ENCODE results near the gene FPGS. TPM values are rescaled to one million over a fixed set of nuclear protein-coding genes. Genes with fewer than 3 reads are reported as not detected.

The FPGS gene
- total RNA-seq, 1 experiment from 2014 or later = 70.6 TPM

DNA sequence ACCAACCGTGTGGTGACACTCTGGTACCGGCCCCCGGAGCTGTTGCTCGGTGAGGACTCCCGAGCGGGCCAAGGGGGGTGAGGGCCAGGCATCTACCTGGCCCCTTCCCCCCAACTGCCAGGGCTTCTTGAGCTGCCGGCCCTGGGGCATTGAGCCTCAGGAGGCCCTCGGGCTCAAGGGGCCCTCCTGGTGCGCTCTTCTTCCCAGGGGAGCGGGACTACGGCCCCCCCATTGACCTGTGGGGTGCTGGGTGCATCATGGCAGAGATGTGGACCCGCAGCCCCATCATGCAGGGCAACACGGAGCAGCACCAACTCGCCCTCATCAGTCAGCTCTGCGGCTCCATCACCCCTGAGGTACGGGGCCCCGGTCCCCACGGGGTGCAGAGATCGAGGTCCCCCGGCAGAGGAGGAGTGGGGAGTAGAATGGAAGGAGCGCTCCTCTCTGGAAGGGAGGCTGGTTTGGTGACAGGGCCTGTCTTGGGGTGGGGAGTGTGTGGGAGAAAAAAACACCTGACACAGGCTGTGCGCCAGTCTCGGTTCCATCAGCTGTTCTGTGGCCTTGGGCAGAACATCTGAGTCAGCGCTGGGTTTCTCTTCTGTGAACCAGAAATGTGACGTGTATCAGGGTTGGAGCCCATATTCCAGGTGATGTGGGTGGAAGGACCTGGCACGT is 14.2 kb upstream of the FPGS start:
- TF ChIP-seq ELF1 (IDR thresholded peaks at IDR 0.05; ENCODE audit: borderline replicate concordance, low read depth) = no peak
- TF ChIP-seq, protein P1, sequence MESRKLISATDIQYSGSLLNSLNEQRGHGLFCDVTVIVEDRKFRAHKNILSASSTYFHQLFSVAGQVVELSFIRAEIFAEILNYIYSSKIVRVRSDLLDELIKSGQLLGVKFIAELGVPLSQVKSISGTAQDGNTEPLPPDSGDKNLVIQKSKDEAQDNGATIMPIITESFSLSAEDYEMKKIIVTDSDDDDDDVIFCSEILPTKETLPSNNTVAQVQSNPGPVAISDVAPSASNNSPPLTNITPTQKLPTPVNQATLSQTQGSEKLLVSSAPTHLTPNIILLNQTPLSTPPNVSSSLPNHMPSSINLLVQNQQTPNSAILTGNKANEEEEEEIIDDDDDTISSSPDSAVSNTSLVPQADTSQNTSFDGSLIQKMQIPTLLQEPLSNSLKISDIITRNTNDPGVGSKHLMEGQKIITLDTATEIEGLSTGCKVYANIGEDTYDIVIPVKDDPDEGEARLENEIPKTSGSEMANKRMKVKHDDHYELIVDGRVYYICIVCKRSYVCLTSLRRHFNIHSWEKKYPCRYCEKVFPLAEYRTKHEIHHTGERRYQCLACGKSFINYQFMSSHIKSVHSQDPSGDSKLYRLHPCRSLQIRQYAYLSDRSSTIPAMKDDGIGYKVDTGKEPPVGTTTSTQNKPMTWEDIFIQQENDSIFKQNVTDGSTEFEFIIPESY (IDR thresholded peaks at IDR 0.05; ENCODE audit: extremely low read depth, insufficient replicate concordance, low read length) = no peak
- no peak for TF ChIP-seq EGR1 (IDR thresholded peaks at IDR 0.05; ENCODE audit: low read depth)
- TF ChIP-seq JUND (IDR thresholded peaks at IDR 0.05) = no peak
- no peak for TF ChIP-seq CEBPB (IDR thresholded peaks at IDR 0.05; ENCODE audit: low read depth)
- TF ChIP-seq, protein P2, sequence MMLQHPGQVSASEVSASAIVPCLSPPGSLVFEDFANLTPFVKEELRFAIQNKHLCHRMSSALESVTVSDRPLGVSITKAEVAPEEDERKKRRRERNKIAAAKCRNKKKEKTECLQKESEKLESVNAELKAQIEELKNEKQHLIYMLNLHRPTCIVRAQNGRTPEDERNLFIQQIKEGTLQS (IDR thresholded peaks at IDR 0.05) = no peak
- TF ChIP-seq SIN3A (IDR thresholded peaks at IDR 0.05; ENCODE audit: low read depth) = no peak
- TF ChIP-seq POLR2A (IDR thresholded peaks at IDR 0.05; ENCODE audit: borderline replicate concordance, extremely low read depth, insufficient read depth, insufficient read length) = no peak
- no peak for TF ChIP-seq EZH2 (IDR thresholded peaks at IDR 0.05)
- TF ChIP-seq ZNF274 (IDR thresholded peaks at IDR 0.05; ENCODE audit: low read depth, low read length) = no peak
- no peak for TF ChIP-seq ZFX (IDR thresholded peaks at IDR 0.05)
- no peak for TF ChIP-seq RAD21 (IDR thresholded peaks at IDR 0.05; ENCODE audit: low read depth)
- TF ChIP-seq YY1 (IDR thresholded peaks at IDR 0.05; ENCODE audit: extremely low read depth, insufficient replicate concordance, low read depth, low read length) = no peak
- TF ChIP-seq, protein P3, sequence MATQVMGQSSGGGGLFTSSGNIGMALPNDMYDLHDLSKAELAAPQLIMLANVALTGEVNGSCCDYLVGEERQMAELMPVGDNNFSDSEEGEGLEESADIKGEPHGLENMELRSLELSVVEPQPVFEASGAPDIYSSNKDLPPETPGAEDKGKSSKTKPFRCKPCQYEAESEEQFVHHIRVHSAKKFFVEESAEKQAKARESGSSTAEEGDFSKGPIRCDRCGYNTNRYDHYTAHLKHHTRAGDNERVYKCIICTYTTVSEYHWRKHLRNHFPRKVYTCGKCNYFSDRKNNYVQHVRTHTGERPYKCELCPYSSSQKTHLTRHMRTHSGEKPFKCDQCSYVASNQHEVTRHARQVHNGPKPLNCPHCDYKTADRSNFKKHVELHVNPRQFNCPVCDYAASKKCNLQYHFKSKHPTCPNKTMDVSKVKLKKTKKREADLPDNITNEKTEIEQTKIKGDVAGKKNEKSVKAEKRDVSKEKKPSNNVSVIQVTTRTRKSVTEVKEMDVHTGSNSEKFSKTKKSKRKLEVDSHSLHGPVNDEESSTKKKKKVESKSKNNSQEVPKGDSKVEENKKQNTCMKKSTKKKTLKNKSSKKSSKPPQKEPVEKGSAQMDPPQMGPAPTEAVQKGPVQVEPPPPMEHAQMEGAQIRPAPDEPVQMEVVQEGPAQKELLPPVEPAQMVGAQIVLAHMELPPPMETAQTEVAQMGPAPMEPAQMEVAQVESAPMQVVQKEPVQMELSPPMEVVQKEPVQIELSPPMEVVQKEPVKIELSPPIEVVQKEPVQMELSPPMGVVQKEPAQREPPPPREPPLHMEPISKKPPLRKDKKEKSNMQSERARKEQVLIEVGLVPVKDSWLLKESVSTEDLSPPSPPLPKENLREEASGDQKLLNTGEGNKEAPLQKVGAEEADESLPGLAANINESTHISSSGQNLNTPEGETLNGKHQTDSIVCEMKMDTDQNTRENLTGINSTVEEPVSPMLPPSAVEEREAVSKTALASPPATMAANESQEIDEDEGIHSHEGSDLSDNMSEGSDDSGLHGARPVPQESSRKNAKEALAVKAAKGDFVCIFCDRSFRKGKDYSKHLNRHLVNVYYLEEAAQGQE (IDR thresholded peaks at IDR 0.05; ENCODE audit: low read depth) = no peak
- TF ChIP-seq, protein P4, sequence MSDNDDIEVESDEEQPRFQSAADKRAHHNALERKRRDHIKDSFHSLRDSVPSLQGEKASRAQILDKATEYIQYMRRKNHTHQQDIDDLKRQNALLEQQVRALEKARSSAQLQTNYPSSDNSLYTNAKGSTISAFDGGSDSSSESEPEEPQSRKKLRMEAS (IDR thresholded peaks at IDR 0.05) = no peak
- TF ChIP-seq EZH2phosphoT487 (IDR thresholded peaks at IDR 0.05; ENCODE audit: borderline replicate concordance) = no peak
- TF ChIP-seq FOSL1 (IDR thresholded peaks at IDR 0.05; ENCODE audit: low read depth) = no peak
- no peak for TF ChIP-seq SRF (IDR thresholded peaks at IDR 0.05; ENCODE audit: low read depth)
- TF ChIP-seq, protein P5, sequence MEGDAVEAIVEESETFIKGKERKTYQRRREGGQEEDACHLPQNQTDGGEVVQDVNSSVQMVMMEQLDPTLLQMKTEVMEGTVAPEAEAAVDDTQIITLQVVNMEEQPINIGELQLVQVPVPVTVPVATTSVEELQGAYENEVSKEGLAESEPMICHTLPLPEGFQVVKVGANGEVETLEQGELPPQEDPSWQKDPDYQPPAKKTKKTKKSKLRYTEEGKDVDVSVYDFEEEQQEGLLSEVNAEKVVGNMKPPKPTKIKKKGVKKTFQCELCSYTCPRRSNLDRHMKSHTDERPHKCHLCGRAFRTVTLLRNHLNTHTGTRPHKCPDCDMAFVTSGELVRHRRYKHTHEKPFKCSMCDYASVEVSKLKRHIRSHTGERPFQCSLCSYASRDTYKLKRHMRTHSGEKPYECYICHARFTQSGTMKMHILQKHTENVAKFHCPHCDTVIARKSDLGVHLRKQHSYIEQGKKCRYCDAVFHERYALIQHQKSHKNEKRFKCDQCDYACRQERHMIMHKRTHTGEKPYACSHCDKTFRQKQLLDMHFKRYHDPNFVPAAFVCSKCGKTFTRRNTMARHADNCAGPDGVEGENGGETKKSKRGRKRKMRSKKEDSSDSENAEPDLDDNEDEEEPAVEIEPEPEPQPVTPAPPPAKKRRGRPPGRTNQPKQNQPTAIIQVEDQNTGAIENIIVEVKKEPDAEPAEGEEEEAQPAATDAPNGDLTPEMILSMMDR (IDR thresholded peaks at IDR 0.05 in 2 of 3, conservative IDR thresholded peaks at IDR 0.05 in 1 of 3; ENCODE audit: borderline replicate concordance in 1 of 3, insufficient read depth in 1 of 3, low read depth in 2 of 3, low read length in 2 of 3) = no peak
- TF ChIP-seq SP1 (IDR thresholded peaks at IDR 0.05; ENCODE audit: low read depth) = no peak
- Histone ChIP-seq H4K20me1 (ENCODE audit: insufficient read depth) (peaks cover 31% of the 10 kb centered on the region; the same call in 1 of the 2 replicates), H3K36me3 (ENCODE audit: control insufficient read depth in 1 of 2, insufficient read depth in 2 of 2, low read length in 2 of 2) (peaks cover 35 to 55% of the 10 kb centered on the region in 2 experiments), H3K9me3 (ENCODE audit: control insufficient read depth in 1 of 2, insufficient read depth in 1 of 2, low read depth in 1 of 2, low read length in 2 of 2) (no peaks in the 10 kb centered on the region), H3K27me3 (ENCODE audit: insufficient read depth, low read length) (no peaks in the 10 kb centered on the region), H3K4me2 (ENCODE audit: low read length) (no peak overlapping the region), H3K9ac (ENCODE audit: low read length) (no peak overlapping the region), H3K4me3 (replicated peaks in 1 of 2; ENCODE audit: low read depth in 1 of 2, low read length in 2 of 2) (no peak overlapping the region), H3K4me1 (ENCODE audit: control insufficient read depth in 1 of 2, insufficient read depth in 2 of 2, low read length in 2 of 2) (peaks cover 11 to 14% of the 10 kb centered on the region in 2 experiments; a peak in 3 of 4 replicates), H3K27ac (ENCODE audit: low read depth, low read length) (no peak overlapping the region), H3K9me2 (ENCODE audit: insufficient read depth) (no peaks in the 10 kb centered on the region), H2AFZ (ENCODE audit: low read depth, low read length, poor library complexity, severe bottlenecking) (no peak overlapping the region), H3K79me2 (ENCODE audit: insufficient read depth, low read length) (peaks cover 50% of the 10 kb centered on the region)
- no TSS peak for BruUV-seq (replicated peaks)
- DNase-seq (ENCODE audit: low read depth, low spot score) (no peak), ATAC-seq (no peak)
- ChIA-PET CTCF (no interaction called here), RAD21 (ENCODE audit: low non-redundant PET in 1 of 2, low total read pairs in 2 of 2, uncharacterized antibody in 2 of 2, unreplicated experiment in 2 of 2) (no interaction called here), POLR2A (no interaction called here)
- intact Hi-C loops (cut with micrococcal nuclease) = loop anchor here (5.0 kb wide), 1 partner anchor 129 kb away; the partner anchor contains the start of gene ST6GALNAC4
